Regular cardiac myocyte (primary cell): ENCODE results near the gene TTLL12. TPM values are rescaled to one million over a fixed set of nuclear protein-coding genes. Genes with fewer than 3 reads are reported as not detected.

ENCODE experiments used
- total RNA-seq: library from RNA; depleted of rRNA; stranded (reverse); fragments of >200 nt; gene quantifications from 2 replicates; pipeline ENCODE4 v1.2.3, GENCODE V29; 2014

Gene TTLL12
- total RNA-seq, result 29.0 and 51.4 TPM in 2 replicates

DNA sequence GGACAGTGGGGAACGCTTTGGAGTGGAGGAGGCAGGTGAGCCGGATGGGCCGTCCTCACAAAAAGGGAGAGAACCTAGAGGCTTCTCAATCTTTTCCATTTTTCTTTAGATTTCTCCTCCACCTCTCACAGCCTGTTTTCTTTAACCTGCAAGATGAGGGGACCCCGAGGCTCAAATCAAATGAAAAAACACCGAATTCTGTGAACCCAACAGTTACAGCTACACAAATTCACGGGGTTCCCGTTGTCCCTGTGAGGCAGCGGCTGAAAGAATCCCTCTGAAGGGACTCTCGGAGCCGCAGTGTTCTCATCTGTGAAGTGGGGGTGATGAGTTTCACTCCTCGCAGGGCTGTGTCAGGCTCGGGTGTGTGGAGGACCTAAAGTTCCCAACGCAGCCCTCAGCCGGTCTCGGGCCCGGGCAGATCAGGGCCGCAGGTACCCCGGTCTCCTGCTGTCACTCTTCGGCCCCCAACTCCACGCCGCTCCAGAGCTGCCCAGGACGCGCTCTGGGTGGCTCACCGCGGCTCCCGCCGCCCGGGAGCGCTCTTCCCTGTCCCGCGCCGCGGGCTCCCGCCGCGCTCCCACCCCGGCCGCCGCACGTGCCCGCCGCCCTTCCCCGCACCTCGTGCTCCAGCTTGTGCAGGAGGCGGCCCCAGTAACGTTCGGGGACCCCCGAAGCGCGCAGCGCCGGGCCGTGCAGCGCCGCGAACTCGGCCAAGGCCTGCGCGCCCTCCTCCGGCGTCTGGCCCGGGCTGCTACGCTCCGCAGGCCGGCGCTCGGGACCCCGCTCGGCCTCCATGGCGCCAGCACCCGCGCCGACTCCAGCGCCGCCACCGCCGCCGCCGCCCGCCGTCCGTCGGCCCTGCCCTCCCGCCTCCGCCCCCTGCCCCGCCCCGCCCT, at the start of gene TTLL12:
Gene TTLL12, minus strand, starts transcription at position 863 of the 899 bp plus-strand sequence. Its CDS starts 65 bp downstream, at position 798.

DNA sequence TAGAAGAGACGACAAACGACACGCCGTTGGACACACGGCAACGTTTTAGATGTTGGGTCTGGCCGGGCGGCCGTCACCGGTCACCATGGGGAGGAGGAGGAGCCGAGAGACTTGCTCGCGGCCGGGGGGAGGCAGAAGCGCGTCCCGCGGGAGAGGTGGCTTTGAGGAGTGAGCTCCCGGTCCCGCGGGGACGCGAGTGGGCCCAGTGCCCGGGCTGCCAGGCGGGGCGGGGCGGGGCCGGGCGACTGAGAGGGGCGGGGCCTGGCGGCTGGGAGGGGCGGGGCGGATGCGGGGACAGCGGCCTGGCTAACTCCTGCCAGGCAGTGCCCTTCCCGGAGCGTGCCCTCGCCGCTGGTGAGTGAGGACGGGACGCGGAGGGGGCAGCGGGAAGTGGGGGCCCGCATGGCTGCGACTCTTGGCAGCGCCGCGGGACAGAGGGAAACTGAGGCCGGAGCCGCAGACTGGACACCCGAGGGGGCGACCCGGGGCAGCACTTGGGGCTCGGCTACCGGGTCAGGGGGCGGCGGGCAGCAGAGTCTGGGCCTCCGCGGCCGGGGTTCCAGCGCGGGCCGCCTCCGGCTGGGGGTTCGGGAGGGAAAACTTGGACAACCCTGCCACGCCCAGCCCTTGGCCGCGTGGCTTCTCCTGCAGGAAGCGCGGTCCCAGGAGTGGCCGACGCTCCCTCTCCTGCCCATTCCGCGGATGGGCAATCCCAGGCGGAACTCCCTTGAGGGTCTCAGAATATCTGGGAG, 35.5 kb downstream of the TTLL12 start, which contains the start of gene TSPO:
Gene TSPO, plus strand, starts transcription at position 309 of the 752 bp plus-strand sequence. CDS start 7,680 bp downstream, outside the sequence.

DNA sequence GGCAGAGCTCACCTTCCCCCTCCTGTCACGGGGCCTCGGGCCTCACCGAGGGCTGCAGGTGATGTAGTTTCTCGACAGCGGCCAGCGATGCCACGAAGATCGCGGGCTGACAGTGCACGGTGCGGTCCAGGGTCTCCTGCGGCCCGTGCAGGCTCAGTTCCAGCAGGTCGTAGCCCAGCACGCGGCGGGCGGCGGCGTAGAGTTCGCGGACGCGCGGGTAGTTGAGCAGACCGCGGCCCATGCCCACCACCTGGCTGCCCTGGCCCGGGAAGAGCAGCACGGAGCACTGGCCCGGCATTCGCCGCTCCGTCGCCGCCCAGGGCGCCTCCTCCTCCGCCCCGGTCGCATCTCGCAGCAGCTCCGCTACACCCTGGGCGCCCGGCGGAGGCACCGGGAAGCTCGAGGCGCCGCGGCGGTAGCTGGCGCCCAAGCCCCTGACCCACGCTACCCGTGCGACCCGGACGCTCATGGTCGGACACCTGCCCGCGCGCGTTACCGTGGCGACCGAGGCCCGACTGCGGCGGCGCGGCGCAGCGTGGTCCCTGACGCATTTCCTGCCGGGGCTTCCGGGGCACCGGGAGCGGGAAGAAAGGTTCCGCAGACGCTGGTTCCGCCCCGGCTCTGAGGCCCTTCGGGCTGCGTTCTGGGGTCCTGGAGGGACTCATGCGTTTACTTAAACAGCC, 43.9 kb downstream of the TTLL12 start, which contains the start of gene MCAT:
Gene MCAT, minus strand, starts transcription at position 519 of the 683 bp plus-strand sequence. Its CDS starts 50 bp downstream, at position 469.

Other genes starting within 250 kb of the TTLL12 start
- 47.9 and 58.9 TPM in 2 replicates for gene PACSIN2, start 172.0 kb downstream of the TTLL12 start, total RNA-seq
- 9.8 and 16.6 TPM in 2 replicates for gene TTLL1, start 97.7 kb downstream of the TTLL12 start, total RNA-seq
- under 0.01 TPM in 1 of 2 replicates, not detected in the other for gene BIK, start 76.4 kb downstream of the TTLL12 start, total RNA-seq
- 9.9 and 12.7 TPM in 2 replicates for gene MCAT, start 43.7 kb downstream of the TTLL12 start, total RNA-seq
- gene TSPO, start 35.6 kb downstream of the TTLL12 start, total RNA-seq, result 234 and 311 TPM in 2 replicates
- gene SCUBE1, start 156.2 kb upstream of the TTLL12 start, total RNA-seq, result under 0.01 TPM in 1 of 2 replicates, not detected in the other
- gene MPPED1, start 224.9 kb upstream of the TTLL12 start, total RNA-seq, result not detected in 2 replicates